SK-N-SH treated with all-trans-retinoic acid at 6 μM for 48 hours (cell line): ENCODE measurements around the gene EIF2B5.

Experiments used
- ATAC-seq: fragments of 200-7000 bp; cut with Tn5 transposase; 3 replicates; pipeline ENCODE4 v1.9.1; 2020; ENCODE audit warnings: mild to moderate bottlenecking, moderate library complexity
- ARNTL ChIP-seq: fragments of 450-650 bp; formaldehyde crosslinking; IDR thresholded peaks from 2 replicates; pipeline ENCODE4 v1.5.0; 2020; ENCODE audit warnings: low read depth, mild to moderate bottlenecking, moderate library complexity, borderline replicate concordance
- BACH2 ChIP-seq: fragments of 250-450 bp; sonication (Bioruptor Pico); IDR thresholded peaks from 2 replicates; pipeline ENCODE4 v1.9.0; 2021; ENCODE audit warnings: mild to moderate bottlenecking, borderline replicate concordance
- CREB5 ChIP-seq: fragments of 250-450 bp; sonication (Bioruptor Pico); IDR thresholded peaks from 2 replicates; pipeline ENCODE4 v1.5.1; 2020; ENCODE audit warnings: low read depth, mild to moderate bottlenecking, moderate library complexity
- CSDC2 ChIP-seq: fragments of 250-450 bp; sonication (Bioruptor Pico); IDR thresholded peaks from 2 replicates; pipeline ENCODE4 v1.5.0; 2020; ENCODE audit warnings: mild to moderate bottlenecking, moderate library complexity
- CSRNP3 ChIP-seq: fragments of 250-450 bp; sonication (Bioruptor Pico); IDR thresholded peaks from 2 replicates; pipeline ENCODE4 v1.5.1; 2021; ENCODE audit warnings: mild to moderate bottlenecking, moderate library complexity
- ESRRG ChIP-seq: fragments of 250-450 bp; sonication (Bioruptor Pico); IDR thresholded peaks from 2 replicates; pipeline ENCODE4 v1.6.1; 2021; ENCODE audit warnings: mild to moderate bottlenecking
- GLIS3 ChIP-seq: fragments of 250-450 bp; sonication (Bioruptor Pico); IDR thresholded peaks from 2 replicates; pipeline ENCODE4 v1.5.0; 2020; ENCODE audit warnings: mild to moderate bottlenecking, moderate library complexity
- ISL1 ChIP-seq: fragments of 250-450 bp; sonication (Bioruptor Pico); IDR thresholded peaks from 2 replicates; pipeline ENCODE4 v2.1.2; 2022; ENCODE audit warnings: mild to moderate bottlenecking, moderate library complexity
- OSR1 ChIP-seq: fragments of 250-450 bp; sonication (Bioruptor Pico); IDR thresholded peaks from 2 replicates; pipeline ENCODE4 v1.8.0; 2022; ENCODE audit warnings: moderate library complexity, mild to moderate bottlenecking, inconsistent platforms
- PATZ1 ChIP-seq: fragments of 250-450 bp; sonication (Bioruptor Pico); IDR thresholded peaks from 2 replicates; pipeline ENCODE4 v1.8.0; 2020; ENCODE audit warnings: mild to moderate bottlenecking, moderate library complexity, borderline replicate concordance
- POU6F1 ChIP-seq: fragments of 250-450 bp; sonication (Bioruptor Pico); IDR thresholded peaks from 2 replicates; pipeline ENCODE4 v1.8.0; 2021; ENCODE audit warnings: low read depth, mild to moderate bottlenecking, moderate library complexity, borderline replicate concordance
- PPARA ChIP-seq: fragments of 250-450 bp; sonication (Bioruptor Pico); IDR thresholded peaks from 2 replicates; pipeline ENCODE4 v1.5.0; 2020; ENCODE audit warnings: mild to moderate bottlenecking, borderline replicate concordance
- RARB ChIP-seq: fragments of 250-450 bp; sonication (Bioruptor Pico); IDR thresholded peaks from 2 replicates; pipeline ENCODE4 v1.8.0; 2021; ENCODE audit warnings: mild to moderate bottlenecking, moderate library complexity
- SNAI2 ChIP-seq: fragments of 250-450 bp; sonication (Bioruptor Pico); IDR thresholded peaks from 2 replicates; pipeline ENCODE4 v1.5.0; 2020; ENCODE audit warnings: mild to moderate bottlenecking, moderate library complexity
- TCF4 ChIP-seq: fragments of 250-450 bp; sonication (Bioruptor Pico); IDR thresholded peaks from 2 replicates; pipeline ENCODE4 v1.8.0; 2021; ENCODE audit warnings: mild to moderate bottlenecking, moderate library complexity, borderline replicate concordance
- TOX ChIP-seq: fragments of 250-450 bp; sonication (Bioruptor Pico); IDR thresholded peaks from 2 replicates; pipeline ENCODE4 v1.8.0; 2021; ENCODE audit warnings: mild to moderate bottlenecking, moderate library complexity, borderline replicate concordance
- ZC3H10 ChIP-seq: fragments of 250-450 bp; sonication (Bioruptor Pico); IDR thresholded peaks from 2 replicates; pipeline ENCODE4 v1.5.1; 2021; ENCODE audit warnings: mild to moderate bottlenecking, moderate library complexity
- ZFP3 ChIP-seq: fragments of 250-450 bp; sonication (Bioruptor Pico); IDR thresholded peaks from 2 replicates; pipeline ENCODE4 v1.5.0; 2020; ENCODE audit warnings: mild to moderate bottlenecking, moderate library complexity
- ZFP30 ChIP-seq: fragments of 450-650 bp; formaldehyde crosslinking; IDR thresholded peaks from 2 replicates; pipeline ENCODE4 v1.5.0; 2022; ENCODE audit warnings: mild to moderate bottlenecking, moderate library complexity
- ZNF565 ChIP-seq: fragments of 450-650 bp; formaldehyde crosslinking; conservative IDR thresholded peaks from 2 replicates; pipeline ENCODE4 v1.5.0; 2020; ENCODE audit warnings: low read depth, mild to moderate bottlenecking, moderate library complexity
- ZNF70 ChIP-seq: fragments of 450-650 bp; formaldehyde crosslinking; IDR thresholded peaks from 2 replicates; pipeline ENCODE4 v1.5.0; 2020; ENCODE audit warnings: mild to moderate bottlenecking, moderate library complexity
- ZNF8 ChIP-seq: fragments of 450-650 bp; formaldehyde crosslinking; IDR thresholded peaks from 2 replicates; pipeline ENCODE4 v1.5.0; 2020; ENCODE audit warnings: mild to moderate bottlenecking, moderate library complexity
- TF ChIP-seq, protein P1 (sequence below): fragments of 250-450 bp; sonication (Bioruptor Pico); IDR thresholded peaks from 2 replicates; pipeline ENCODE4 v1.5.0; 2020; ENCODE audit warnings: mild to moderate bottlenecking, moderate library complexity

The EIF2B5 gene

DNA sequence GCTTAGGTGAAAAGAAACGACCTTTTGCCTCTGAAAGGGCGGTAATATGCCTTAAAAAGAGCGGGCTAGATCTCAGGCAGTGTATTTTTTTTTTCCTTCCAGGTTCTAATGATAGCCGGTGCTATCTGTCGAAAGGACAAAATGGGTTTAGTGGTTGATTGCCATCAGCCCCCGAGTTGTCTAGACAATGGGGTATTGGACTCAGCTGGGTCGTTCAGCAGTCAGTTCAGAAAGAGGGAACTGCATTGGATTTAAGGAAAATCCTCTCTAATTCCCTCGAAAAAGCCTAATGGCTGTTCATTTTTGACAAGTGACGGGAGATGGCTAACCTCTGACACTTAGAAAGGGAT, 728 bp downstream of the EIF2B5 start:
- TF ChIP-seq ZFP30 (CRISPR knock-in tag) (no peak), ZNF8 (CRISPR knock-in tag) (no peak), TOX (CRISPR knock-in tag) (no peak), ZNF565 (CRISPR knock-in tag) (no peak), TCF4 (no peak), BACH2 (CRISPR knock-in tag) (no peak), ESRRG (CRISPR knock-in tag) (no peak)

DNA sequence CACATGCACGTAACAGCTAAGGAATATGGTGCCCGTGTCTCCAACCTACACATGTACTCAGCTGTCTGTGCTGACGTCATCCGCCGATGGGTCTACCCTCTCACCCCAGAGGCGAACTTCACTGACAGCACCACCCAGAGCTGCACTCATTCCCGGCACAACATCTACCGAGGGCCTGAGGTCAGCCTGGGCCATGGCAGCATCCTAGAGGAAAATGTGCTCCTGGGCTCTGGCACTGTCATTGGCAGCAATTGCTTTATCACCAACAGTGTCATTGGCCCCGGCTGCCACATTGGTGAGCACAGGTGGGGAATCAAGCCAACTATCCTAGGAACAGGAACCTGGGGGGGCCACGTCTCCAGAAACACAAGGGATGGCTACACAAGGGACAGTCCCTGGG, 5.3 kb downstream of the EIF2B5 start:
- ATAC-seq: no peak
- TF ChIP-seq BACH2 (CRISPR knock-in tag) (no peak), TOX (CRISPR knock-in tag) (no peak), GLIS3 (CRISPR knock-in tag) (no peak), ZFP3 (CRISPR knock-in tag) (no peak), ESRRG (CRISPR knock-in tag) (no peak)

More for the DNA sequence above, 728 bp downstream of the EIF2B5 start:
- no peak for ATAC-seq

DNA sequence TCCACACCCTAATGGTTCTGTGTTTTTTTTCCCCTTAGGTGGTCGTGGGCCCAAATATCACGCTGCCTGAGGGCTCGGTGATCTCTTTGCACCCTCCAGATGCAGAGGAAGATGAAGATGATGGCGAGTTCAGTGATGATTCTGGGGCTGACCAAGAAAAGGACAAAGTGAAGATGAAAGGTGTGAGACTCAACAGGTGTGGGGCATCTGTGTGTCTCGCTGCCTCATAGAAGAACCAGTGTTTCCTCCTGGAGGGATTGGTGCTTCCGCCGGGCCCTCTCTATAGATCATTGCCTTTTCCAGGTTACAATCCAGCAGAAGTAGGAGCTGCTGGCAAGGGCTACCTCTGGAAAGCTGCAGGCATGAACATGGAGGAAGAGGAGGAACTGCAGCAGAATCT, 7.0 kb downstream of the EIF2B5 start:
- ATAC-seq: no peak
- TF ChIP-seq CSDC2 (CRISPR knock-in tag): no peak
- TF ChIP-seq GLIS3 (CRISPR knock-in tag): no peak
- no peak for TF ChIP-seq CSRNP3 (CRISPR knock-in tag)
- TF ChIP-seq RARB (CRISPR knock-in tag): no peak
- no peak for TF ChIP-seq ZC3H10
- no peak for TF ChIP-seq SNAI2 (CRISPR knock-in tag)
- no peak for TF ChIP-seq ZFP30 (CRISPR knock-in tag)
- no peak for TF ChIP-seq ISL1 (CRISPR knock-in tag)
- TF ChIP-seq ZNF70: no peak
- no peak for TF ChIP-seq PPARA (CRISPR knock-in tag)
- TF ChIP-seq PATZ1 (CRISPR knock-in tag): no peak
- TF ChIP-seq, protein P1, sequence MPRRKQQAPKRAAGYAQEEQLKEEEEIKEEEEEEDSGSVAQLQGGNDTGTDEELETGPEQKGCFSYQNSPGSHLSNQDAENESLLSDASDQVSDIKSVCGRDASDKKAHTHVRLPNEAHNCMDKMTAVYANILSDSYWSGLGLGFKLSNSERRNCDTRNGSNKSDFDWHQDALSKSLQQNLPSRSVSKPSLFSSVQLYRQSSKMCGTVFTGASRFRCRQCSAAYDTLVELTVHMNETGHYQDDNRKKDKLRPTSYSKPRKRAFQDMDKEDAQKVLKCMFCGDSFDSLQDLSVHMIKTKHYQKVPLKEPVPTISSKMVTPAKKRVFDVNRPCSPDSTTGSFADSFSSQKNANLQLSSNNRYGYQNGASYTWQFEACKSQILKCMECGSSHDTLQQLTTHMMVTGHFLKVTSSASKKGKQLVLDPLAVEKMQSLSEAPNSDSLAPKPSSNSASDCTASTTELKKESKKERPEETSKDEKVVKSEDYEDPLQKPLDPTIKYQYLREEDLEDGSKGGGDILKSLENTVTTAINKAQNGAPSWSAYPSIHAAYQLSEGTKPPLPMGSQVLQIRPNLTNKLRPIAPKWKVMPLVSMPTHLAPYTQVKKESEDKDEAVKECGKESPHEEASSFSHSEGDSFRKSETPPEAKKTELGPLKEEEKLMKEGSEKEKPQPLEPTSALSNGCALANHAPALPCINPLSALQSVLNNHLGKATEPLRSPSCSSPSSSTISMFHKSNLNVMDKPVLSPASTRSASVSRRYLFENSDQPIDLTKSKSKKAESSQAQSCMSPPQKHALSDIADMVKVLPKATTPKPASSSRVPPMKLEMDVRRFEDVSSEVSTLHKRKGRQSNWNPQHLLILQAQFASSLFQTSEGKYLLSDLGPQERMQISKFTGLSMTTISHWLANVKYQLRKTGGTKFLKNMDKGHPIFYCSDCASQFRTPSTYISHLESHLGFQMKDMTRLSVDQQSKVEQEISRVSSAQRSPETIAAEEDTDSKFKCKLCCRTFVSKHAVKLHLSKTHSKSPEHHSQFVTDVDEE: no peak
- no peak for TF ChIP-seq ZFP3 (CRISPR knock-in tag)
- no peak for TF ChIP-seq ZNF565 (CRISPR knock-in tag)
- no peak for TF ChIP-seq OSR1 (CRISPR knock-in tag)
- TF ChIP-seq ZNF8 (CRISPR knock-in tag): no peak

DNA sequence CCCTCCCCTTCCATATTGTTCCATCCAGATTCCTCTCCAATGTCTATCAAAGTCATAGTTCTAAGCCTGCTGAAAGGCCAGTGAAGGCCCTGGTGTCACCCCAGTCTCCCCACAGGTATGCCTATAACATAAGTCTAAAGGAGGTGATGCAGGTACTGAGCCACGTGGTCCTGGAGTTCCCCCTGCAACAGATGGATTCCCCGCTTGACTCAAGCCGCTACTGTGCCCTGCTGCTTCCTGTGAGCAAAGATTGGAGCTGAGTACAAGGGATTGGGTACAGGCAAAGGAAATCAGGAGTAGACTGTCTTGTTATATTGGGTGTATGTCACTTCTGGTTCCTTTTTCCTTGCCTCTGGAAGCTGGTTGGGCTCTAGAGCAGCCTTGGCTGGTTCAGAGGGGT, 8.2 kb downstream of the EIF2B5 start:
- TF ChIP-seq ARNTL (CRISPR knock-in tag): no peak
- no peak for ATAC-seq

GRCh38 chr3:184144505-184144904, 9.3 kb downstream of the EIF2B5 start:
- no peak for TF ChIP-seq OSR1 (CRISPR knock-in tag)
- no peak for TF ChIP-seq ZNF70
- no peak for TF ChIP-seq ZFP30 (CRISPR knock-in tag)
- TF ChIP-seq ESRRG (CRISPR knock-in tag): no peak
- no peak for TF ChIP-seq ZNF8 (CRISPR knock-in tag)
- TF ChIP-seq POU6F1 (CRISPR knock-in tag): no peak
- no peak for TF ChIP-seq GLIS3 (CRISPR knock-in tag)
- no peak for TF ChIP-seq CREB5 (CRISPR knock-in tag)
- no peak for TF ChIP-seq CSDC2 (CRISPR knock-in tag)
- no peak for TF ChIP-seq BACH2 (CRISPR knock-in tag)
- TF ChIP-seq SNAI2 (CRISPR knock-in tag): no peak
- TF ChIP-seq TOX (CRISPR knock-in tag): no peak
- TF ChIP-seq ZFP3 (CRISPR knock-in tag): no peak
- no peak for ATAC-seq
